Measurements from ENCODE around the gene WDR62.

Gene WDR62

GRCh38 chr19:36139473-36140303 lies 85.0 kb downstream of the WDR62 start, which contains the start of gene CAPNS1:
TSS of gene CAPNS1 (plus strand) at chr19:36140066. CDS start at chr19:36141012, 946 bp downstream.
- DNase-seq (ENCODE audit: low read depth, low spot score) = peak; percentile 73

DNA sequence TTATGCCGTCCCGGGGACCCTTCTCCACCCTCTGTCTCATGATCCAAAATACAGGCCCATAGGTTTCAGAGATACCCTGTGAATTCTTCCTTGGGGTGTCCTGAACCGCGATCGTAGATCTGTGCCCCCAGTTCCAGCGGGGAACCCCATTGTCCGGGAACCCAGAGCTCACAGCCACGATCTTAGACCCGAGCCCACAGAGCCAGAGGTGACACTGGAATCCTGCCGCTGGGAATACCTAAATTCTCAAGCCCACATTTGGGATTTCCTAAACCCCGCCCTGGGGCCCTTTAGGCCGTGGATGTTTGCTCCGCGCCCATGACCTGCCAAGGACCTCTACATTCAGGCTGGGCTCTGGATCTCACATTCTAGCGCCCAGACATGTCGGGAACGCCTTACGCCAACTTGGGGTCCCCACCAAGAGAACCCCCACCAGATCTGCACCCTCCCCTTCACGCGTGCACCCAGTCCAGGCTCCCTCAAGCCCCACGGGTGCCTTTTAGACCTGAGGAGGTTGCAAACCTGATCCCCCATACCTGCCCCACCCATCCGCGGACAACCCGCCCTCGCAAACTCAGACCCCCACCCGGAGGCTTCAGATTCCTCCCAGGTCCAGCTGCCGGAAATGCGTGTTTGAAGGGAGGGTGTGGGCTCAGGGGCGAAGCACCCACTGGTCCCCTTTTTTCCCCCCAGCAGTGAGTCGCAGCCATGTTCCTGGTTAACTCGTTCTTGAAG lies 85.8 kb downstream of the WDR62 start:
- DNase-seq (ENCODE audit: low read depth, low spot score) = no peak

- DNase-seq (ENCODE audit: low read depth, low spot score) = peak; percentile 68
Observed at GRCh38 chr19:36141039-36141927, 86.6 kb downstream of the WDR62 start.

GRCh38 chr19:36142046-36142445 lies 87.3 kb downstream of the WDR62 start:
- DNase-seq (ENCODE audit: low read depth, low spot score) = no peak

- no peak for DNase-seq (ENCODE audit: low read depth, low spot score)
Observed at GRCh38 chr19:36142496-36142895, 87.8 kb downstream of the WDR62 start.

DNA sequence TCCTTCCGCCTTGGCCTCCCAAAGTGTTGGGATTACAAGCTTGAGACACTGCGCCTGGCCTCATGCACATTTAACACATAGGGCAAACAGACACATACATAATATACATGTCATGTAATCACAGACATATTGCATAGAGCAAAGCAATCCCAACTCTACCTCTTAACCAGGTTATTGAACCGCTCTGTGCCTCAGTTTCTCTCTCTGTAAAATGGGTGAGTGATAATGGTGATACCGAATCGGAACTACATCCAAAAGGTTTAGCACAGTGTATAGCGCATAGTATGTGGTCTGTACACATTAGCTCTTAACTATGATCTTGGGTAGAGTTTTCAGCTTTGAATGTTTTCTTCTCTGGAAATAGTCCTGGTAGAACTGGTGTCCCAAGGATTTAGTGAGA lies 89.9 kb downstream of the WDR62 start:
- DNase-seq (ENCODE audit: low read depth, low spot score) = no peak

- no peak for DNase-seq (ENCODE audit: low read depth, low spot score)
Observed at GRCh38 chr19:36149673-36150406, 95.1 kb downstream of the WDR62 start.

DNA sequence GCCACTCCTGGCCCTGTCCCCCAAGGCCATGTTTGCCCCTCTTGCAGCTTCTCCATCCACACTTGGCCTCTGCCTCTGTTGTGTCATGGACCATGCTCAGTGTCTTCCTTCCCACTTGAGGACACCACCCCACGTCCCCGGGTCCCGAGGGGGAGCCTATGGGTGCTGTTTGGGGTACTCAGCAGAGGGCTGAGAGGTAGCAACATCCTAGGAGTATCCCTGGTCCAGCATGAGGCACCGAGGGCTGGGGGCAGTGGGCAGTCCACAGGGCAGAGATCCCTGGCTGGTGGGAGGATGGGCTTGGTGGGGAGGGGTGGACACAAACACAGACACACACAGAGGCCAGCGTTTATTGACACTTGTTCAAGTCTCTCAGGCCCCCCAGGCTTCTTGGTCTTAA lies 95.9 kb downstream of the WDR62 start:
- DNase-seq (ENCODE audit: low read depth, low spot score) = no peak

- DNase-seq (ENCODE audit: low read depth, low spot score) = no peak
Observed at GRCh38 chr19:36151144-36152018, 96.7 kb downstream of the WDR62 start.

DNA sequence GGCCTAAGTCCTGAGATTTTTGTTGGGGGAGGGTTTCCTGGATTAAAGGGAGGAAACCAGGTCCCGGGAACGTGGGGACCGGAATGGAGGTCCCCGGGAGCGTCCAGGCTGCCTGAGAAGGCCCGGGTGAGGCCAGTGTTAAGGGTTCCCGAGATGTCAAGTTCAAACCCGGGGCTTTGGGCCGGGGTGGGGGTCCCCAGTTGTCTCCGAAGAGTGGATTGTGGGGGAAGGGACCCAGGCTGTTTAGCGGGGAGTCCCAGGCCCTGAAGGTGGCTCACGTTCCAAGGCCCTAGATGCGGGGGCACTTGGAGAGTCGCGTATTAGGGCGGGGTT lies 97.3 kb downstream of the WDR62 start:
- DNase-seq (ENCODE audit: low read depth, low spot score) = no peak

GRCh38 chr19:36152352-36153091 lies 97.8 kb downstream of the WDR62 start, which contains the start of gene COX7A1:
TSS of gene COX7A1 (minus strand) at chr19:36152447. CDS start at chr19:36152407, 40 bp downstream.
- no peak for DNase-seq (ENCODE audit: low read depth, low spot score)

- no peak for DNase-seq (ENCODE audit: low read depth, low spot score)
Observed at GRCh38 chr19:36153126-36153525, 98.4 kb downstream of the WDR62 start.

All from activated naive CD8-positive, alpha-beta T cell treated with anti-CD3 and anti-CD28 coated beads, Interleukin-2, amount 50 U/mL, for 16 hours (primary cell).